Large intestine (tissue), 3 donors: ENCODE measurements around the gene NDUFAF3. TPM values are rescaled to one million over a fixed set of nuclear protein-coding genes. Genes with fewer than 3 reads are reported as not detected.
A peak's percentile ranks its signal among the peaks of the same experiment; 100 is the strongest.
"Not testable (repeated sequence)": the region's sequence is repeated elsewhere in the genome, so short reads cannot be mapped to it uniquely, and the experiment has no call there.

ENCODE experiments used
- DNase-seq, 2 donors: peaks; one replicate each; pipeline versions ENCODE4 v3.0.0 to v3.0.0-alpha.2; 2013
- H3K27ac ChIP-seq: one replicate; pipeline ENCODE4 v1.5.1; 2013; ENCODE audit warnings: low read length
- H3K27me3 ChIP-seq: 2 replicates; pipeline ENCODE4 v1.6.1; 2013; ENCODE audit warnings: low read length; ENCODE audit not compliant: control insufficient read depth, insufficient read depth
- H3K36me3 ChIP-seq: 2 replicates; pipeline ENCODE4 v1.6.1; 2013; ENCODE audit warnings: low read length; ENCODE audit not compliant: control insufficient read depth, insufficient read depth
- H3K4me1 ChIP-seq: one replicate; pipeline ENCODE4 v1.6.1; 2013; ENCODE audit warnings: low read length; ENCODE audit not compliant: control insufficient read depth, insufficient read depth
- H3K4me3 ChIP-seq: one replicate; pipeline ENCODE4 v1.5.1; 2013; ENCODE audit warnings: low read length
- H3K9me3 ChIP-seq: one replicate; pipeline ENCODE4 v1.6.1; 2013; ENCODE audit warnings: mild to moderate bottlenecking, low read depth, low read length, moderate library complexity; ENCODE audit not compliant: control insufficient read depth
- WGBS: methylation state at CpG from one replicate; pipeline ENCODE4 v1.1.5; 2013; ENCODE audit warnings: low lambda C conversion rate; ENCODE audit not compliant: insufficient coverage; 5-methylcytosine and 5-hydroxymethylcytosine counted together
- polyA plus RNA-seq: library from polyadenylated mRNA; unstranded; fragments of 120-200 nt; gene quantifications from one replicate; pipeline ENCODE4 v1.2.1, GENCODE V29; 2013

NDUFAF3 gene
- polyA plus RNA-seq, 1 donor, result 61.9 TPM

DNA sequence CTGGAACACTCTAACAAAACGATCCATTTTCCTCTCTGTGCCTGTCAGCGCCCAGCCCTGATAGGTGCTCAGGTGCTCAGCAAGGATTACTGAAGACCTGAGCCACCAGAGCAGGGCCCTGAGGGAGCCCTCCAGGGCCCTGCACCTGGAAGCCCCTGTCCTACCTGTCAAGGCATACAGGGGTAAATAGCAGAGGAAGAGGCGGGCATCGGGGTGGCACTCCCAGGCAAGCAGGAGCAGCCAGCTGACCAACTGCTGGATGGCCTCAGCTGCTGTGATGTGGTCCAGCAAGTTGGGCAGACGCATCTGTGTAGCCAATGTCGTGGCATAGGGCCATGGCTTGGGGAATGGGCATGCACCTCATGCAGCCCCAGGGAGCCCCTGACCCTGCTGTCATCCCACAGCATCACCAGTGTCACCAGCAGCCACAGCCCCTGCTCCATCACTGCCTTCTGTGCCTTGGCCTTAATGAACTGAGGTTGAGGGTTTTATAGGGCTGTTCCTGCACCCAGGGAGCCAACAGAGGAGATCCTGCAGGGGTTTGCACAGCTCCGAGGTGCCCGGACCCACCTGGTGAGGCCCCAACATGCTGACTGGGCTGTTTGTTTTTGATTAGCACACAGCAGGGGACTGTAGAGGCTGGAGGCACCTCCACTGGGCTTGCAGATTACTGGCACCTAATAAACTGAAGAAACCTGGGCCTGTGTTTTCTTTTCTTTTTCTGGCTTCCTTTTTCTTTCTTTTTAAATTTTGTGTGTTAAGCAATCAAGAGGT lies 22.6 kb upstream of the NDUFAF3 start:
- peaks cover 28% of the 10 kb centered on the region for H3K4me1 ChIP-seq
- H3K4me3 ChIP-seq, result no peak overlapping the region
- no CpG with 5 or more reads among the region's 8 CpGs for WGBS
- no peaks in the 10 kb centered on the region for H3K9me3 ChIP-seq
- peak in 1 of 2 donors; percentile 35 for DNase-seq
- peak overlapping the region; percentile 84 for H3K27ac ChIP-seq
- peaks cover 37% of the 10 kb centered on the region for H3K36me3 ChIP-seq
- H3K27me3 ChIP-seq, result no peaks in the 10 kb centered on the region

GRCh38 chr3:49001155-49001554 lies 20.8 kb upstream of the NDUFAF3 start:
- DNase-seq, result no peak
- Histone ChIP-seq H3K36me3 (peaks cover 37% of the 10 kb centered on the region), H3K4me3 (no peak overlapping the region), H3K4me1 (peaks cover 39% of the 10 kb centered on the region), H3K9me3 (no peaks in the 10 kb centered on the region), H3K27me3 (no peaks in the 10 kb centered on the region), H3K27ac (no peak overlapping the region)
- no CpG with 5 or more reads among the region's 6 CpGs for WGBS

GRCh38 chr3:49004352-49005302 lies 17.3 kb upstream of the NDUFAF3 start:
- H3K27me3 ChIP-seq, result no peaks in the 10 kb centered on the region
- H3K4me3 ChIP-seq, result no peak overlapping the region
- H3K36me3 ChIP-seq, result peaks cover 23% of the 10 kb centered on the region
- WGBS, result no CpG with 5 or more reads among the region's 16 CpGs
- H3K27ac ChIP-seq, result no peak overlapping the region
- peak in 1 of 2 donors; percentile 56 for DNase-seq
- H3K4me1 ChIP-seq, result peaks cover 39% of the 10 kb centered on the region
- H3K9me3 ChIP-seq, result no peaks in the 10 kb centered on the region

DNA sequence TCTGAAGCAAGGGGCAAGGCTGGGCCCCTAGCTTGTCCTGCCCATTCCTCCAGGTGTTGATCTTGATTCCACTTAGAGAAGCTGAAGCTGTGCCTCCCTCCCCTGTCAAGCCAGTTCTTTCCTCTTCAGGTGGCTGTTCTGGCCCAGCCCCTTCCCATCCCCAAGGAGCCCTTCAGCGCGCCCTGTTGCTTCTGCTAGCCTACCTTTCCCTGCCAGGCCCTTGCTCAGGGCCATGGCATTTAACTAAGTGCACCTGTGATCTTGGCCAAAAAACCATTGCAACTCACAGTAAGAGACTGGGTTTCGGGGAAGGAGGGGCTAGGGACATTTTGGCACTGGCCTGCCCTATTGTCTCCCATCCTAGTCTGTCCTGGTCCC lies 16.6 kb upstream of the NDUFAF3 start:
- Histone ChIP-seq H3K9me3 (no peaks in the 10 kb centered on the region), H3K36me3 (peaks cover 23% of the 10 kb centered on the region), H3K27me3 (no peaks in the 10 kb centered on the region), H3K4me1 (peaks cover 32% of the 10 kb centered on the region), H3K27ac (no peak overlapping the region), H3K4me3 (no peak overlapping the region)
- DNase-seq, result no peak
- WGBS, result no CpG with 5 or more reads among the region's 3 CpGs

- peak overlapping the region; percentile 87 for H3K4me3 ChIP-seq
- peak overlapping the region; percentile 98 for H3K27ac ChIP-seq
- WGBS, result no CpG with 5 or more reads among the region's 5 CpGs
- H3K27me3 ChIP-seq, result no peaks in the 10 kb centered on the region
- peaks cover 25% of the 10 kb centered on the region for H3K4me1 ChIP-seq
- H3K9me3 ChIP-seq, result no peaks in the 10 kb centered on the region
- H3K36me3 ChIP-seq, result peaks cover 24% of the 10 kb centered on the region
- no peak for DNase-seq
Observed at GRCh38 chr3:49005998-49006397, 15.9 kb upstream of the NDUFAF3 start.

- Histone ChIP-seq H3K36me3 (peaks cover 27% of the 10 kb centered on the region), H3K4me1 (peaks cover 23% of the 10 kb centered on the region), H3K4me3 (peak overlapping the region; percentile 87), H3K27ac (peak overlapping the region; percentile 98), H3K9me3 (no peaks in the 10 kb centered on the region), H3K27me3 (no peaks in the 10 kb centered on the region)
- no CpG with 5 or more reads among the region's 32 CpGs for WGBS
- DNase-seq, result peak in 1 of 2 donors; percentile 59
Observed at GRCh38 chr3:49006408-49007067, 15.4 kb upstream of the NDUFAF3 start.

DNA sequence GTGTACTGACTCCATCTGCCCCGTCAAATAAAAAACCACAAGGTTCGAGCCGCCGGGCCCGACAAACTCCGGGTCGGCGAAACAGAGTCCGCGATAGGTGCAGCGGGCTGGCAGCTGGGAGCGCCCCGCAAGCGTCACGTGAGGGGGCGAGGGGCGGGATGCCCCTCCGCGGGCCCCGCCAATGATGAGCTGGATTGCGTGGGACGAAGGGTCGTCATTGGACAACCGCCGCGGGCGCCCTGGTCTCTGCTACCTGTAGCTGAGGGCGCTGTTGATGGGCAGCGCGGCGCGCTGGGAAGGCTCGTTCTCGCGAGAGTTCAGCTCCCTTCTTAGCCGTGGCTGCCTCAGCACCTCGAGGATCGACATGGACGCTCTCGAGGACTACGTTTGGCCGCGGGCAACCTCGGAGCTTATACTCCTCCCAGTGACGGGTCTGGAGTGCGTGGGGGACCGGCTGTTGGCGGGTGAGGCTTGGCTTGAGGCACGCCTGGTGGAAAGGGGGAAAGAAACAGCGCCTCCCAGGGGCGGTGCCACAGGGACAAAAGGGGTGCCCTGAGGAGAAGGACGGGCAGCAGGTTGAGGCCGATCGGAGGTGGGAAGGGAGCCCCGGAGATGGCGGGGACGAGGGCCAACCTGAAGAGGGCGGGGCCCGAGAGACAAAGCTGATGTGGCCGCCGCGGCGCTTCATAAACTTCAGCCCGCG lies 14.7 kb upstream of the NDUFAF3 start, which contains the start of gene WDR6:
WDR6 (plus strand) TSS at position 324 of the 703 bp plus-strand sequence; CDS start at position 365, 41 bp downstream.
- no CpG with 5 or more reads among the region's 65 CpGs for WGBS
- peak; percentile 98 to 99 for DNase-seq
- Histone ChIP-seq H3K27ac (peak within 1 kb of the TSS; percentile 98), H3K36me3 (peaks cover 28% of the 10 kb centered on the region), H3K27me3 (no peaks in the 10 kb centered on the region), H3K4me1 (peaks cover 23% of the 10 kb centered on the region), H3K9me3 (no peaks in the 10 kb centered on the region), H3K4me3 (peak within 1 kb of the TSS; percentile 87)

GRCh38 chr3:49007771-49008528 lies 14.0 kb upstream of the NDUFAF3 start:
- peak; percentile 90 to 93 for DNase-seq
- WGBS, result no CpG with 5 or more reads among the region's 41 CpGs
- Histone ChIP-seq H3K4me1 (peaks cover 23% of the 10 kb centered on the region), H3K36me3 (peaks cover 31% of the 10 kb centered on the region), H3K27ac (peak overlapping the region; percentile 98), H3K27me3 (no peaks in the 10 kb centered on the region), H3K4me3 (peak overlapping the region; percentile 87), H3K9me3 (no peaks in the 10 kb centered on the region)

DNA sequence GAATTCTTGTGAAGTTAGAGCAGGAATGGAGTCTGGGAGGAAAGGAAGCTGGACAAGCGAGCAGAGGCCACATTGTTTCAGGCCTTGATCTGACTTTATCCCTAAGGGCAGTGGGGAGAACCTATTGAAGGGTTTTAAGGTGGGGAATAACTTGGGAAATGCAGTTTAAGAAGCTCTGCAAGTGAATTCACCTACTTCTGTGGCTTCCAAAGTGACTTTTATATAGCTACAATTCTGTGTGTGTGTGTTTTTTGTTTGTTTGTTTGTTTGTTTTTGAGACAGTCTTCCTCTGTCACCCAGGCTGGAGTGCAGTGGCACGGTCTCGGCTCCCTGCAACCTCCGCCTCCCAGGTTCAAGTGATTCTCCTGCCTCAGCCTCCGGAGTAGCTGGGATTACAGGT lies 13.3 kb upstream of the NDUFAF3 start:
- H3K4me1 ChIP-seq, result peaks cover 23% of the 10 kb centered on the region
- peaks cover 37% of the 10 kb centered on the region for H3K36me3 ChIP-seq
- WGBS, result no CpG with 5 or more reads among the region's 5 CpGs
- H3K4me3 ChIP-seq, DNase-seq, H3K9me3 ChIP-seq, H3K27me3 ChIP-seq, H3K27ac ChIP-seq: not testable (repeated sequence)
